GM21717 (cell line): Measurements from ENCODE around the gene ITGA11.

Source experiments
- ATAC-seq: cut with Tn5 transposase; IDR thresholded peaks from one replicate; pipeline ENCODE4 v1.9.1; 2021; ENCODE audit warnings: mild to moderate bottlenecking, moderate library complexity; ENCODE audit not compliant: unreplicated experiment

ITGA11 gene

DNA sequence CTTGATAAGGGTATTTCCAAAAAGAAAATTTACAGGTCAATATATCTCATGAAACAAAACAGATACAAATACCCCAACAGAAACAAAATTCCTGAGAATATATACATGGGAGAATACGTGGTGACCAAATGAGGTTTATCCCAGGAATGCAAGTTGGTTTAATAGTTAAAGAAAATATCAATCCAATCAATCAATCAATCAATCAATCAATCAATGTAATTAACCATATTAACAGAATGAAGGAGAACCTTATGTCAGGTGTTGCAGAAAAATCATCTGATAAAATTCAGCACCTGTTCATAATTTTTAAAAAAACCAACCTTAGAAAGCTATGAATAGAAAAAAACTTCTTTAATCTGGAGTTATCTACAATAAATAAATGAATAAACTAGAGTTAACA lies 35.9 kb downstream of the ITGA11 start:
- ATAC-seq = no peak

DNA sequence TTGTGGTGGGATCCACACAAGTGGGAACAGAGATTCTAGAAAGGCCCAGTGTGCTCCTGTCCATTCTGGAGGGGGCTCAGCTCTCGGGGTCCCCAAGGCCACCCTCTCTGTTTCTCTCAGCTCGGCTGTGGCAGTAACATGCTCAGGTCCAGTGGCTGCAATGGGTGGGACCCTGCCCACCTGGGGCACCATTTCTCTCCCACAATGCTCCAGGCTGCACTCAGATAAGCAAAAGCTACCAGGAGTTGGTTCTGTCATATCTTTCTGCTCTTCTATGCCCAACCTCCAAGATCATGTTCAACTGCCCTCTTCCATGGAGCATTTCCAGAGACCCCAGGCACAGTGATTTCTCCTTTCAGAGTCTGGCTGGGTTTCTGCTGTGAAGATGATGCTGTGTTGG lies 40.8 kb downstream of the ITGA11 start:
- no peak for ATAC-seq

DNA sequence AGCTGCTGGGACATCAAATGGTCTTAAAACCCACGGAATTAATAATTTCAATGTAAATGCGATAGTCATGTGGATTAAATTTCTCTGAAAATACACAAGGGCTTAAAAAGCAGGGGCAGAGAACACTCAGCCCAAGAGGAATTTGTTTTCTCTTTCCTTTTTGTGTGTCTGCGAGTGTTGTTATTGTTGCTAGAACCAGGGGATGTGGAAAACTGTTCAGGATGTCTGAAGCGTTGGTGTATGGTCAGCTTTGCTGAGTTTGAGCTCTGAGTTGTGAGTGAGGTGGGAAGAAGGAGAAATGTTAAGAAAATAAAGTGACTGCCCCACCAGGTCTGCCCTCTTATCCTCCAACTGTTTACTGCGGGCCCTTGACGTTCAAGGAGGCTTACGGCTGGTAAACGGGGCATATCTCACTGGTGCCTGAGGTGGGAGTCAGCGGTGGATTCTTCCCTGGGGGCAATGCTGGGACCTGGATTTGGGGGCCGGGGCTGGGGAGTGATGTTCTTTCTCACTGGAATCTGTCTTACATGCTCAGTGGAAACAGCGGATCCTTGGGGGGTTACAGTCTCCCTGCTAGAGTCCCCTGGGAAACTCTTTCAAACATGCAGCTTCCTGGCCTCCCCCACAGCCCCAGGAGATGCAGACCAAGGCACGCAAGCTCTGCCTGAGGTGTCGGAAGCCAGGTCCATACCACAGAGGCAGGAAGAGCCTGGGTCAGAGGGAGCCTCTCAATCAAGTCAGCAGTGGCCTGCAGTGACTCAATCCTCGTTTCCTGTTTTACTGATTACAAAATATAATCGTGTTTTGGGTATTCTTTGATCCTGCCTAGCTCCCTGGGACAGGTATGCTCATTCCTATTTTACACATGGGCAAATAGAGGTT lies 41.8 kb downstream of the ITGA11 start:
- peak; percentile 73 for ATAC-seq

GRCh38 chr15:68389041-68389930 lies 42.7 kb downstream of the ITGA11 start:
- ATAC-seq = no peak

DNA sequence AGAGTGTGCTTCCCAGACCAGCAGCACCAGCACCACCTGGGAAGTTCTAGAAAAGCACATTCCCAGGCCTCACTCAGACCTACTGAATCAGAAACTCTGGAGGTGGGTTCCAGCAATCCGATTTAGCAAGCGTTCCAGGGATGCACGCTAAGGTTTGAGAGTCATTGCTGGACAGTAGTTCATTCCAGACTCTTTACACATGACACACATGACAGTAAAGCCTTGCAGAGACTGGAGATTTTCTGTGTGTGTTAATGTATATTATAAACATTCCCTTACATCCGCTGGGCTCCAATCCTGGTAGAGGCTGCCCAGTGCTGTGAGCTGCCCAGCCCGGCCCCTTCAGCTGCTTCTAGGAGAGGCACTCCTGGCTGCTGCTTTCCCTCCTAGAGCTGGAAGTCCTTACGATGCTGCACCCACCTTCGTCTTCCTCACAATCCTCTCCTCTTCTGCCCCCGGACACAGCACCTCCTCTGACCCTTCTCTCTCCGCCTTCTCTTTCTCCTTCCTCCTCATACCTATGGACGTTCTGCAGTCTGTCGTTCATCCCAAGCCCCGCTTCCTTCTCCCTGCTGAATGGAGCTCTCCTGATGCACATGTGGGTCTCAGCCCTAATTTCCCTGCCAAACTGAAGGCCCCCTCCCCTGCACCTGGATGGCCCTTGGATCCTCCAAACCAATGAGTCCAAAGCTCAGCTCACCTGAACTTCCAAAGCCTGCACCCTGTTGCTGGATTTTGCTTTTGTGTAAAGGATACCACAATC lies 44.4 kb downstream of the ITGA11 start:
- ATAC-seq = no peak

DNA sequence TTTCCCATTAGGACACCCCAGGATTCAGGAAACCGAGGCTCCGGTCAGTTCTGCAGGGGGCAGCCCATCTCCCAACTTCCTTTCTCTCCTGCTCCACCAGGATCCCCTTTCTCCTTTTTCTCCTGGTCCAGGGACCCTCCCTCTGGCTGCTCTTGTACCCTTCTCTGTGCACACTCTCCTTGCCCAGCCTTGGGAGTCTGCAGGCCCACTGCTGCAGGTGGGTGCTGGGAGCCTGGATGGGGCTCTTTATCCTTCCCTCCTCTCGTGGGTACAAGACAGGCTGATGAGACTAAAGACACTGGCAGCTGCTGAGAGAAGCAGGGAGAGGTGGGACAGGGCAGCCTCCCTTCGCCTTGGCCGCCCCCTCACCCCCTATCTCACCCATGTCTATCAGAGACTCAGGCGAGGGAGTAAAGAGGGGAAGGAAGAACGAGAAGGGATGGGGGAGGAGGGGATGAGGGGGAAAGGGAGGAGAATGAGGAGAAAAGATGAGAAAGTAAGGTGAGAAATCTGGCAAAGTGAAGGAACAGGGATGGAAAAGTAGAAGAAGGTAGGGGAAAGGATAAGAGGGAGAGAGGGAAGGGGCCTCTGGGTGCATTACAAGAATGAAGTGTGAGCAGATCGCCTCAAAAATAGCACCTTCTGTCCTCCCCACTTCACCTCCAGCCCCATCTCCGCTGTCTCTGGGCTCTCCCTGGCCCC lies 45.2 kb downstream of the ITGA11 start:
- no peak for ATAC-seq

GRCh38 chr15:68385671-68386586 lies 46.0 kb downstream of the ITGA11 start:
- no peak for ATAC-seq

DNA sequence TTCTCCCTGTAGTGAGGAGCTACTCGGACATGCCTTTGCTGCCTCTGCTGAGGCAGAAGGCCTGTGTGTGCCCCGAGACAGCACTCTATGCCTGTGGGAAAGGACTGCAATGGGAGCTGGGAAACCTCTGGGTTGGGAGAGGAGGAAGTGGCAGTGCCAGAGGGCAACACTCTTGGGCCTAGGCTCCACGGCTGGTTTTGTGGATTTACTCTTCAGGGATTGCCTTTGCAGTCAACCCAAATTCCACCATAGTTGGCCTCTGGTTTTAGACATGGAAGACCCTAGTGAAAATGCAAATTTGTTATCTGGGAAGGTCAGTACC lies 46.8 kb downstream of the ITGA11 start:
- no peak for ATAC-seq

GRCh38 chr15:68384451-68385239 lies 47.3 kb downstream of the ITGA11 start:
- no peak for ATAC-seq

- ATAC-seq = no peak
Measured at GRCh38 chr15:68383161-68384074, 48.5 kb downstream of the ITGA11 start.

DNA sequence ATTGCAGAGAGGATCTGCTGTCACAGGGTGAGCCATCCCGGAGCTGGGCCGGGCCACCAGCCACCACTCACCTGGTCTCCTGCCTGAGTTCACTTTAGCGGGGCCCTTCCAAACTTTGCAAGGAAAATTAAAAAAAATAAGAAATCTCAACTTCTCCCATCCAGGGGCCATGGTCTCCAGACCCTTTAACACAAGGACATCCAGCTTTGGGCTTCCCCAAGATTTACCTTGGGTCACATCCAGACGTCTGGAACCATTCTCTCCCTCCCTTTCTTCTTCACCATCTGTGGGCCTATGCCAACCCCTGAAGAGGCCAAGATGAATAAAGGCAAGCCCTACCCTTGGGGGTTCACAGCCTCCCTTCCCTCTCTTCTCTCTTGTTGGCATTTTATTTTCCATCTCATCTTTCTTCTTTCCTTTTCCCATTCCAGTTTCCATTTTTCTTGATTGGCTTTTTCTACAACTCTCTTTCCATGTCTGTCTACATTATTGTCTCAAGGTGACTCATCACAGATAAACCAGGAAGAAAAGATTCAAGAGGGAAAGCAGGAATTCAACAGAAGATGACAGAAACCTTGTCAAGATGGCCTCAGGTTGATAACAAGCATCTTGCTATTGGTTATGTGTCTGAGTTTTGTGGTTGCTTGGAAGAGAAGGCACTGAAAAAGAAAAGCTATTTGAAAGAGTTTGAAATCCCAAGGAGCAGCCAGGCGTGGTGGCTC lies 49.5 kb downstream of the ITGA11 start:
- ATAC-seq = no peak

DNA sequence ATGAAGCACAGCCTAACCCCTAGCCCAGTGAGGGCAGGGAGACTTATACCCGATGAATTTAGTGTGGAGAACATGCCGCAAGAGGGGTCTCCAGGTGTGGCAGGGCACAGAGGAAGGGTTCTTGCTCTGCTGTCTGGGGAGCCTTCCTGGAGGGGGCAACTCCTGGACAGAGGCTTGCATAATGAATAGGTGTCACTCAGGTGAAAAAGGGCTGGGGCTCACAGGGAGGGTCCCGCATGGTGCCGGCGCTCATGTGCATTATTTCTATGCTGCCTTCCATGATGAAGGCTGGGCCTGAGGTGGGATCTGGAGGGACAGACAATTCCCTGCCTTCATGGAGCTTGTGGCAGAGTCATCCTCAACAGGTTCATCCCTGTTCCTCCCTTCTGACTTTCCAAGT lies 51.5 kb downstream of the ITGA11 start:
- ATAC-seq = no peak

GRCh38 chr15:68379759-68380290 lies 52.1 kb downstream of the ITGA11 start:
- ATAC-seq = no peak

GRCh38 chr15:68379058-68379758 lies 52.8 kb downstream of the ITGA11 start:
- no peak for ATAC-seq

DNA sequence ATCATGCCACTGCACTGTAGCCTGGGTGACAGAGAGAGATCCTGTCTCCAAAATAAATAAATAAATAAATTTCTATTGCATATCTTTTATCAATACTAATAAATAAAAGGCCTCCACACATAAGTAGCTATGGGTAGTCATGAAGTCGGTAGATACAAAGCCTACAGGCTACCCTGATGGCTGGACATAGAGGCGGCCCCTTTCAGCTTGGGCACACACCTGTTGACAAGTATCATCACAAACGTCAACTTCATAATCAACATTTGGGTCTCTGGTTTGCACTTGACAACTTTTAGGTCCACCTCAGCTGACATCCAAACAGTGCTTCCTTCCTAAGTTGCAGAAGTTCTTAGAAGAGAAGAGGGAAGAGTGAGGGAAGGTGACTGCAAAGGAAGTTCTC lies 53.4 kb downstream of the ITGA11 start:
- ATAC-seq = no peak

GRCh38 chr15:68377766-68378165 lies 54.2 kb downstream of the ITGA11 start:
- ATAC-seq = no peak
